GM18505 (cell line): Measurements from ENCODE around the gene CDKAL1.
"Not testable (repeated sequence)": the region's sequence is repeated elsewhere in the genome, so short reads cannot be mapped to it uniquely, and the experiment has no call there.

Source experiments
- ATAC-seq: cut with Tn5 transposase; IDR thresholded peaks from one replicate; pipeline ENCODE4 v1.9.1; 2021; ENCODE audit not compliant: unreplicated experiment
- POLR2A ChIP-seq: IDR thresholded peaks from 4 replicates; pipeline ENCODE4 v1.6.1; 2011; ENCODE audit warnings: borderline replicate concordance; ENCODE audit not compliant: insufficient read depth, insufficient read length; ENCODE audit errors: extremely low read depth

The CDKAL1 gene

DNA sequence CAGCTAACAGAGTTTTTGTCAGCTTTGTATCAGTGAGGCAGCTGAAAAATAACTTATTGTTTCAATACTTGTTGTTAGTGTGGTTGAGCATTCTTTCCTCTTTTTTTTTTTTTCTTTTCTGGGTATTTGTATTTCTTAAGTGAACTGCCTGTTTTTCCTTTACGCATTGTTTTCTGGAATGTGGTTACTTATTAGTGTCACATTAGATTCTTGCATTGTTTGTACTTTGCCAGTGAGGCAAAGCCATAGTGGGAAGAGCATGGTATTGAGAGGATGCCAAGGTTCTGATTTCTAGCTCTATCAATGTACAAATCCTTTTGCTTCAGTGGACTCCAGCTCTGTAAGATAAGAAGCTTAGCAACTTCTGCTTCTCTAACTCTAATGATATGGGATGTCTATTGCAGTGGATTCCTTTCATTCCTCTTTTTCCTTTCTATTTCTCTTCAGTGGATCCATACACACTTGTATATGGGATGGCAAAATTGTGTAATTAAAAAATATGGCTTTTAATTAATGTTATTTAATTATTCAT lies 3.9 kb downstream of the CDKAL1 start:
- no peak for ATAC-seq
- TF ChIP-seq POLR2A = no peak

DNA sequence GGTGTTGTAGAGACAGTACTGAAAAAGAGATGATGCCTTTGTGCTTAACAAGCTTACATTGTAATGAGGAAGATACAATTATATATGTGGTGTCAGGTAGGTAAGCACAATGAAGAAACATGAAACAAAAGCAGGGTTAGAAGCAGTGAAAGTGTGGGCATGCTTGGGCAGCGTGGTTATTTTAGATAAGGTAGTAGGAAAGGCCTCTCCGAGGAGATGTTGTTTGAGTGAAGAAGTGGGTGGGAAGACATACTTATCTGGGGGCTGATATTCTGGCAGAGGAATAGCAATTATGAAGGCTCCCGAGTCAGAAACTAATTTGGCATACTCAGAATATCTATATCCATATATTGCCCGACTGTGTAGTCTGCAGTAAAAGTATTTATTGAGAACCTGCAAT lies 4.7 kb downstream of the CDKAL1 start:
- ATAC-seq = no peak
- TF ChIP-seq POLR2A = no peak

DNA sequence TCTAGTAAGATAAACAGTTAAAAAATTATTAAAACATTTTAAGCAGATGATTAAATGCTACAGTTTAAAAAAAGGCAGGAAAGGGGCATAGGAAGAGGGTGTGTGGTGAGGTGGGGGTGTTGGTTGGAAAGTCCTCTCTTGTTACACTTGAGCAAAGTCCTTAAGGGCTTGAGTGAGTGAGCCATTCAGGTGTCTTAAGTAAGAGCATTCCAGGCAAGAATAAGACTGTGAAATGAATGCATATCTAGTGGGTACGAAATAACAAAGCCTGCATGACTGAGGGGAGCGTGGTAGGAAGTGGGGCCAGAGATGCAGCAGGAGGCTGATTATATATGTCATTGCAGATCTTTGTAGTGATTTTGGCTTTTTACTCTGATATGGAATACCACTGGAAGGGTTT lies 5.1 kb downstream of the CDKAL1 start:
- no peak for ATAC-seq
- TF ChIP-seq POLR2A = no peak

DNA sequence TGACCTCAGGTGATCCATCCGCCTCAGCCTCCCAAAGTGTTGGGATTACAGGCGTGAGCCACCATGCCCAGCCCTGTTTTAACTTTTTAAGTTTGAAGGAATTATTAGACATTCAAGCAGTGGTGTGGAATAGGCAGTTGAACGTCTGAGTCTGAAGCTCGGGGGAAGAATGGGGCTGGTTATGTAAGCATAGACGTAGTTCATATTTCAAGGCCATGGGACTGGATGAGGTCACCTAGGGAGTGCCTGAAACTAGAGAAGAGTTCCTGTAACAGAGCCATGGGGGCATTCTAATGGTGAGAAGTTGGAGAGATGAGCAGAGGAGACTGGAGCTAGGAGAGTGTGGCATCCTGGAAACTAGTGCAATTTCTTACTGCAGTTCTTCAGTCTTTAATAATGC lies 6.4 kb downstream of the CDKAL1 start:
- no peak for TF ChIP-seq POLR2A
- no peak for ATAC-seq

DNA sequence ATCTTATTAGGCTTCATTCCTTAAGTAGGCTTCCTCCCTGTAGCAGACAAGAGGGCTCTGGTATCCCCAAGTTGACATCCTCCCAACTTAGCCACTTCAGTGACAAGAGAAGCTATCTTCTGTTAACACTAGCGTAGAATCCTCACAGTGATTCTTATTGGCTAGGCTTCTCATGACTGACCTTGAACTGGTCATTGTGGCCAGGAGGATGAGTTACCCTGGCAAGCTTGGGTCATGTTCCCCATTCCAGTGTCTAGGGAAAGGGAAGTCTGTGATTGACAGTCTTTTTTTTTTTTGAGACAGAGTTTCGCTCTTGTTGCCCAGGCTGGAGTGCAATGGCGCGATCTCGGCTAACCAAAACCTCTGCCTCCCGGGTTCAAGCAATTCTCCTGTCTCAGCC lies 7.1 kb downstream of the CDKAL1 start:
- no peak for TF ChIP-seq POLR2A
- ATAC-seq = no peak

DNA sequence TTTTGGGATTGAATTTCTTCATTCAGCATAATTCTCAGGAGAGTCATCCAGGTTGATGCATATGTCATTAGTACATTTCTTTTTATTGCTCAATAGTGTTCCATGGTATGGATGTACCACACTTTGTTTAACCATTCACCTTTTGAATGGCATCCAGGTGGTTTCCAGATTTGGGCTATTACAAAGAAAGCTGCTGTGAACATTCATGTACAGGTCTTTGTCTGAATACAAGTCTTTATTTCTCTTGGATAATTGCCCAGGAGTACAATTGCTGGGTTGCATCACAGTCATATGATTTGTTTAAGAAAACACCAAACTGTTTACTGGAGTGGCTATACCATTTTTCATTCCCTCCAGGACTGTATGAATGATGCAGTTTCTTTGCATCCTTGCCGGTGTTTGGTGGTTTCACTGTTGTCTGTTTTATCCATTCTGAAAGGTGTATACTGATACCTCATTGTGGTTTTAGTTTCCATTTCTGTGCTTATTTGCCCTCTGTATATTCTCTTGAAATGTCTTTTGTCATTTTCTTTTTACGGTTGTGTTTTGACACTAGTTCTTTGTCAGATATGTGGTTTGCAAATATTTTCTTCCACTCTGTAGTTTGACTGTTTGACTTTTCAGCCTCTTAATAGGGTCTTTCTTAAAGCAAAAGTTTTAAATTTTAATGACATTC lies 8.8 kb downstream of the CDKAL1 start:
- no peak for TF ChIP-seq POLR2A
- peak; percentile 99 for ATAC-seq

DNA sequence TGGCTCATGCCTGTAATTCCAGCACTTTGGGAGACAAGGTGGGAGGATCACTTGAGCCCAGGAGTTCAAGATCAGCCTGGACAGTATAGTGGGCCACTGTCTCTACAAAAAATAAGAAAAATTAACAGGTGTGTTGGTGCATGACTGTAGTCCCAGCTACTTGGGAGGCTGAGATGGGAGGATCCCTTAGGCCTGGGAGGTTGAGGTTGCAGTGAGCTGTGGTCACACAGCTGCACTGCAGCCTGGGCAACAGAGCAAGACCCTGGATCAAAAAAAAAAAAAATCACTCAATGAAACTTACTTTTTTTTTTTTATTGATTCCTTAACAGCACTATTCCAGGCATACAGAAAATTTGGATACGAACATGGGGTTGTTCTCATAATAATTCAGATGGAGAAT lies 14.0 kb downstream of the CDKAL1 start:
- no peak for TF ChIP-seq POLR2A
- no peak for ATAC-seq

DNA sequence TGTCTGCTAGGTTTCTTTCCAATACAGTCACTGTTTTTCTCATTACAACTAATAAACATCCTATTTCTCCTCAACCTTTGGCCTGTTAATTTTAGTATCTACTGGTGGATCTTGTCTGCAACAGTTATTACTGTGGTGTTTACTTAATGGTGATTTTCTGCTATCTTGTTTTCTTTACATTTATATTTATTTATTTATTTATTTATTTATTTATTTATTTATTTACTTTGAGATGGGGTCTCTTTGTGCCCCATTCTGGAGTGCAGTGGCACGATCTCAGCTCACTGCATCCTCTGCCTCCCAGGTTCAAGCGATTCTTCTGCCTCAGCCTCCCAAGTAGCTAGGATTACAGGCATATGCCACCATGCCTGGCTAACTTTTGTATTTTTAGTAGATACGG lies 15.1 kb downstream of the CDKAL1 start:
- ATAC-seq = not testable (repeated sequence)

DNA sequence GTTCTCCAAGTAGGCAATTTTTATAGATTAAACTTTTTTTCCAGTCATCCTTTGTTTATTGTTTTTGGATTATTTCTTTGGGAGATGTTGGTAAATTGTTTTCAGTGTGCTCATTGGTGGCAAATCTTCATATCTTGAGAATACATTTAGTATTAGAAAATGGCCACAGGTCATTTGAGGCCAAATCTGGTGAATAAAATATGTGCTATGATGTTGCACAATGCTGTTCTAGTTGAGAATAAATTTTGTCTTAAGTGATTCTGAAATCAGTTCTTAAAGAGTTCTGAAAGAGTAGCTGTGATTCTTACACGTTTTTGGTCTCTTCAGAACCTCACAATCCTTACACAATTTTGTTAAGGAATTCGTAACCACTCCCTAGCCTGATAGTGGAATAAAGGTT lies 20.1 kb downstream of the CDKAL1 start:
- no peak for ATAC-seq
- TF ChIP-seq POLR2A = no peak

DNA sequence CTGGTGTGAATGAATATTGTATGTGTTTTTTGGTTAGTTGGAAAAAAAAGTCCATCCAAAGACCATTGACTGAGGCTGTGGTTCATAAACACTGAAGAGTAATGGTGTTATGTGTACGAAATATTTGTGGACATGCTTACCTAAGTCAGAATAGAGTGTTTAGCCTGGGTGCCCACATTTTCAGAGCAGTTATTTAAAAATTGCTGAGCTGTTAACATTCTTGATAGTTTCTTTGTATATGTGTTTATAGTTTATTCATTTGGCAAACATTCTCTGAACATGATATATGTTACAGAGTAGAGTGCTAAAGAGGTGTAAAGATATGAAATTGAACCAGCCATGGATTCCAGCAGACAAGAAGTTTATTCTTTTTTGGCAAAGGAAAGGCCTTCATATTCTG lies 20.6 kb downstream of the CDKAL1 start:
- no peak for ATAC-seq
- no peak for TF ChIP-seq POLR2A

DNA sequence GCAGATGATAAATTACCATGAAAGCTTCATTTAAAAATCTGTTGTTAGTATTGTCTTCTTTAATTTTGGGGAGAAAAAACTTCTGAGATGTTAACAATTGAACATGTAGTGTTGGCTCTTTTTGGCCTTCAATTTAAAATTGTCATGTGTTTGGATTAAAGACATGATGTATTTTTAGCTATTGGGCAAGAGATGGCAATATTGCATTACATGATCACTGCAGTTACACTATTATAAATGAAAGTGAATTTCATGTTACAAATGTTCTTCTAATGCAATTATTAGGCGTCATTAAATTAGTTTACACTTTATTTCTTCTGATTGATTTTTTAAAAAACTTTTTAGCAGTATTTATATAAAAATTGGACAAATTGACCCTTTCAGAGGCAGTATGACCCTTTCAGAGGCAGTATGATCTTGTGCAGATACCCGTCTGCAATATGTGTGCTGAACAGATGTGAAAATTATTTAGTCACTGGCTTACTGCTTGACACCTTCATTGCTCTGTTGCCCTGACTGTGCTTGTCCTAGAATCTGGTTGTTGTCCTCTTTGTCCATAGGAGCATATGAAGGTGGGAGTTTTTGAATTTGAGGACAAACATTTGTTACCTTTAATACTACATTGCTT lies 25.8 kb downstream of the CDKAL1 start:
- TF ChIP-seq POLR2A = no peak
- ATAC-seq = no peak

DNA sequence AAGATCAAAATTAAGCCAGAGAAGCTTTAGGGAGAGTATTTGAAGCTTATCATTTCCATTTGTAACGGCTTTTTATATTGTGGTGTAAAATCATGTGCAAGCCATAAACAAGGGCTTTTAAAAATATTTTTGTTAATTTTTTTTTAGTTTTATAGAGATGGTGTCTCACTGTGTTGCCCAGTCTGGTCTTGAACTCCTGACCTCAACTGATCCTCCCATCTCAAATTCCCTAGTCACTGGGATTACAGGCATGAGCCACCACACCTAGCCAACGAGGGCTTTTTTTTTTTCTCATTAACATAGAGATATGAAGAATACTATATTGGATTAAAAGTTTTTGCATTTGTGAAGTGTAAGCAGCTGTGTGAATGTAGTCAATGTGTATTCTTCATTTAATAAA lies 29.1 kb downstream of the CDKAL1 start:
- no peak for ATAC-seq
- TF ChIP-seq POLR2A = no peak

DNA sequence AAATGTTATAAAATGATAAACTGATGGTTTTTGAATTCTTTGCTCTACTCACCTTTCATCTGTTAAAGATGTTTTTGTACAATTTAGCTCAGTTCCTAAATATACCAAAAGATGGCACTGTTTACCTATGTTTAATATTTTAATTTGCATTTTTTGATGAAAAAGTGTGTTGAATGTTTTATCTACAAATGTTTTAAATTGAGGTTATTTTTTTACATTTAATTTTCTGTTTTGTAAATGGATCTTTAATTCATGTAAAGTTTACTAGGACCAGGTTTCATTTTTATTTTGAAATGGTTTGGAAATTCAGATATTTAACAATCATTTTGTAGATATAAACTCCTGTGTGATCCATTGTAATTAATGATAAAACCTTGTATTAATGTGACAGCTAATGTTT lies 30.0 kb downstream of the CDKAL1 start:
- ATAC-seq = no peak
- no peak for TF ChIP-seq POLR2A

DNA sequence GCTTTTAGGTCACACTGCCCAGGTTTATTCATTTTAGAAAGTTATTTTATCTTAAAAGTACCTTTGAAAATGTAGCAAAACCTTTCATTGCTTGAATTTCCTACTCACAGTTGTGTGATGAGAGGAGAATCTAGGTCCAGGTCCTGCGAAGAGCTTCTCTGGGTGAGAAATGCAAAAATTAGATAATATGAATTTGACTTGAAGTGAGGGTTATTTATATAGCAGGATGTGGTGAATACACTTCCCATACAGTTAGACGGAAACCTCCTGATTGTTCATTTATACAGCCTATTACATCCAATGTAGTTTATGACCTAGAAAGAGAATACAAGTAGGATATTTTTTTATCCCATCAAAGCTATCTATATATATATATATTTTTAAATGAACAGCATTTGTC lies 30.5 kb downstream of the CDKAL1 start:
- no peak for TF ChIP-seq POLR2A
- ATAC-seq = no peak

DNA sequence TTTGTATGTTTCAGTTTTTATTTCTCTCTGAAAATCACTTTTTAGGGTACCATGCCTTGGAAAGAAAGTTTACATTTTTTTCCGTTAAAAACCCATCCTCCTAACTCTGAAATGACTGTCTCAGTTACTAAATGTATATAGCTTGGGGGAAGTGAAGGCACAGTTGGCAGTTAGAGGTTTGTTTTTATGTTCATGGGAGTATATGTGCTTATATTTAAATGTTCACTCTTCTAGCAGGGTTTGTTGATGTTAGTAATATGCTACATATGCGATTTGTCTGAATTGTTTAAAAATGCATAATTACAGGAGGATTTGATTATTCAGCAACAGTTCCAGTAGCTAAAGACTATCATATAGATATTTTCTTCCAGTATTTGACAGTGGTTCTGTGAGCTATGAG lies 31.1 kb downstream of the CDKAL1 start:
- no peak for ATAC-seq
- TF ChIP-seq POLR2A = no peak

DNA sequence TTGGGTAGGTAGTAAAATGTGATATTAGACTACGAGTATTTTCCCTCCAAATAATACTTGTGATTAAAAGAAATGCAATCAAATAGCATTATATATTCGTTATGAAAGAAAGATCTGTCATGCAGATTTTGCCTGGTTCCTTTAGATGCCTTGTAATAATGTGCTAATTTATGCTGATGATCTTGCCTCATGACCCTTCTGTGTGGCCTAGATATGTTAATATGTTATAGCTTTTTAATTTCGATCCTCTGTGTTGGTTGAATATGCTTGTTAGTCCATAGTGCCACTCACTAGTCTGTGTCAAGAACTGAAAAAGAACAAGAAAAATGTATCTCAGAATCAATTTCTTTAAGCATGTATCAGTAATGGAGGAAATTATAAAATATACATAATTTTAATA lies 31.9 kb downstream of the CDKAL1 start:
- no peak for ATAC-seq
- no peak for TF ChIP-seq POLR2A
